IPS-NIHi7 (cell line): ENCODE measurements around the gene DSCAML1.
A peak's percentile ranks its signal among the peaks of the same experiment; 100 is the strongest.

Experiments used
- DNase-seq: peaks from one replicate; pipeline ENCODE4 v3.0.0; 2012; ENCODE audit warnings: mixed read lengths; ENCODE audit errors: extremely low spot score

Gene DSCAML1

DNA sequence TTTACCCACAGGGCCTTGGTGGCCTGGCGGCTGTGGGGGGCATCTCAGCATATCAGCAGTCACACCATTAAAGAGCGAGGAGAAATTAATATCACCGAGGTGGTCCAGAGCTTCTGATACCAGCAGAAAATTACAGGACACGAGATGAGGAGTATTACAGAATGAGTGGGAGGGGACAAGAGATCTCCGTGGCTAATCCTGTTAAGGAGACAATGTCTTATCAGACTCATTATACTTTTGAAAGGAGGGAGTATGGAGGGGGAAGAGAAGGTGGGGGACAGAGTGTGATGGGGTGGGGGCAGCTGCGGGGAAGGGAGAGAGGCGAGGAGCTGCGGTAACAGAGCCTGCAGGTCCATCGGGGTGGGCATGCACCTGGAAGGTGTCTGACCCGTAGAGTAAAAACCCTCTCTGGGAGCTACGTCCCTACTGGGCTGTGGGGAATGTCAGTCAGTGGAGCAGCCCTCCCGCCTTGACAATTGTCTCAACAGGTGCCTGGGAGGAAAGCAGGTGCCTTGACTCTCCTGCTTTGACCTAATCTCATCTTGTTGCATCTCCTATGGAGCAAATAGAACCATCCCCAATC is 245.2 kb downstream of the DSCAML1 start:
- no peak for DNase-seq

DNA sequence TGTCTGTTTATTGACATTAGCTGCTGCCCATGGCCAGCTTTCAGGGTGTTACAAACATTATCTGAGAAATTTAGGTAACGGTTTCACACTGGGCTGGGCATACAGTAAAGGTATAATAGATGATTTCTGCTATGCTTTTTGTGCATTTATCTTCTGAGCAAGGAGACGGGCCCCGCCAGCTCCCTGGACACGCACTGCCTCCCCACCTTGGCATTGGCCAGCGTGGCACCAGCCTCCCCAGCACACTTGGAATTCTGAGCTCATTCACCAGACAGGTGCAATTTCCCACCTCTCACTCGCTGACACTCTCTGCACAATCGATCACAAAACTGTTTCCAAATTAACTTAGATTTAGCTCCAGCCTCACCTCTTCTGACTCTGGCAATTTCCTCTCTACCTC is 246.6 kb downstream of the DSCAML1 start:
- DNase-seq: no peak

DNA sequence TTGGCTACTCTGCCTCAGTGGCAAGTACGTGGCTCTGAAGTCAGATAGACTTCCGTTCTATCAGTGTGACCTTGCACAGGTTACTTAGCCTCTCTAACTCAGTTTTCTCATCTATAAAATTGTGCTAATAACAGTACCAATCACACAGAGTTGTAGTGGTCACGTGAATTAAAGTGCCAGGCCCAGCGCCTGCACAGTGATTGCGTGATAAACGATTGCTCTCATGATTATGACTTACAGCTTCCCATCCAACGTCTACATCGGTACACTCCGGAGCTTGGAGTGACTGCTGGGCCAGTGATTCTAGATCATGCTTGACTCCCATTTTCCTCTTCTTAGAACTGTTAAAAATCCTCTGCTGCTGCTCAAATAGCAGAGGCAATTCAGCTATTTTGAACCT is 247.6 kb downstream of the DSCAML1 start:
- DNase-seq: no peak

DNA sequence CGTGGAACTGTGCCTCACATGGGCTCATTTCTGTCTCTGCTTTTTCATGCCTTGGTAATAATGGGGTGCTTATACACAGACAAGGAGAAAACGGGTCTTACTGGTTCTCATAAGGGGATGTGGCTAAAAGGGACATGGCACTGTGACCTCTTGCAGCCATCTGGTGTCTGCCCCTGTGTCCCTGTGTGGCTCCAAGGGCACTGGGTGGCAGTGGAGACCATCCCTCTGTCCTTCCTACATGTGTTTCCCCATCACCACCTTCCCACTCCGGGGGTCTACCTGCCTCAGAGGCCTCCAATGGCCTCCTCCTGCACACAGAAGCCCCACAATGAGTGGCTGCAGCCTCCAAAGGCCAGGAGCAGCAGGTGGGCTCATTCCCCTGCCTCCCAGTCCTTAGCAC is 248.1 kb downstream of the DSCAML1 start:
- no peak for DNase-seq

DNA sequence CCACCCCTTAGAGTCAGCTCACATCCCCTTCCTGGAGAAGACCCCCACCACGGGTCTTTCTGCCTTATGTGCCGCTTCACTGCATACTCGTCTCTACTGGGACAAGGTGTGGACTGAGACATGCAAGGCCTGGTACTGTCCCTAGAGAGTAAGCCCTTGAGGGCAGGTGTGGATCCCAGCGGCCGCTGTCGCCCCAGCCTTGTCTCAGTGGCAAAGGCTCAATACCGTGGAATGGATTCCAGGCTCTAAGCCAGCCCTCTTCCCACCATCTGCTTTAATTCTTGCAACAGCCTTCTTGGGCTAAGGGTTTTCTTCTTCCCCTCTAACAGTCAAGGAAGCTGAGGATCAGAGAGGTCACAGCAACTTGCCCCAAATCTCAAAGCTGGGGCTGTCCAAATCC is 249.1 kb downstream of the DSCAML1 start:
- no peak for DNase-seq

DNA sequence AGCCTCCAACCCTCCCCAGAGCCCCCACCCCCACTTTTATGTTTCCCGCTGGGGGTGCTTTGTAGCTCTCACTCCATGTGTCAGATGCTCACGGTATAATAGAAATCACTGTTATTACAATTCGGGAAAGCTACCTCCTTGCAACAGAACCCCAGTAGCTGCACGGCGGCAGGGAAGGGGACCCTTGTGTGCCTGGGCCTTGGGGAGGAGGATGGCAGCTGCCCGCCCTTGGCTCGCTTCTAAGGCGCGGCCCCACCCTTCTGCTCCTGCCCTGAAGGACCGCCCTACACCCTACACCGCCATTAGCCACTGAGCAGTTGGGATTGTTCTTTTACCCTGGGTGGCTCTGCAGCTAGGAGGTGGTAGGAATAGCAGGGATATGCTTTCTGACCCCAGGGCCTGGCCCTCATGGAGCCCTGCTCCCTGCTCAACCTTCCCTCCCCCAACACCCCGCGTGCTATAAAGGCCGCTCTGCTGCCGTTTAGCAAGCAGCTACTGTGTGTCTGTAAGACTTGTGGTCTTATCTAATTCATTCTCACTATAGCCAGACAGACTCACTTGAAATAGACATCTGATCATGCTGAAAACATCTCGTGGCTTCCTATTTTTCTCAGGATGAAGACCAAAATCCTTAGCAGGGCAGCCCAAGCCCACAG is 249.7 kb downstream of the DSCAML1 start:
- DNase-seq: peak; percentile 51

DNA sequence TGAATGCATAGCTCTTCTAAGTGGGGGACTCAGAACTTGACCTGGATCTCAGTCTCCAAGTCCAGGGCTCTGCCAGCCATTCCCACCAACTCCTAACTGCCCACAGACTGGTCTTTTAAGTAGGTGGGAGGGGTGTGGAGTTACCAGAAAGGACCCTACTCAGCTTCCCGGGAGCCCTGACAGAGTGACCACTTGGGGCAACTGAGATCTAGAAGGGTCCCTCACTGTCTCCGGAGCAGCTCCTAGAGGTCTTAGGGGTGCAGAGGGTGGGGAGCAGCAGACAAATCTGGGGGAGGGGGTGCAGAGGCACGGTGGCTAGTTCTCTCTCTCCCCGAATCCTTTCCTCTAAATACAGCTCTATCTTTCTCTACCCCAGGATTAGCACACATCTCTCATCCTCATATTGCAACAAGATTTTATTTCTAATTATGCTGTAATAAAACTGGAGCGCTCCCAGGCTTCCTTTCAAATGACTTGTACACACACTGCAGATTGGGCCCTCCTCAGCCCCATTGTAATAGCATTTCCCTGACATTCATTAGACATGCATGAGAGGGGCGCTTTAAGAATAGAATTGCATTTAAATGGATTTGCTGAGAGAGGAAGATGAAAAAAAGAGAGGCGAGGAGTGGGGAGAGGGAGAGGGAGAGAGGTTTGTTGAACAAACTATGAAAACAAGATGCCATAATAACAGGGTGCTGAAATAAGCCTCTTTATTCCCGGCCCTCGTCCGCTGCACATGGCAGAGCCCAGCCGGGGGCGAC is 250.4 kb downstream of the DSCAML1 start:
- no peak for DNase-seq

DNA sequence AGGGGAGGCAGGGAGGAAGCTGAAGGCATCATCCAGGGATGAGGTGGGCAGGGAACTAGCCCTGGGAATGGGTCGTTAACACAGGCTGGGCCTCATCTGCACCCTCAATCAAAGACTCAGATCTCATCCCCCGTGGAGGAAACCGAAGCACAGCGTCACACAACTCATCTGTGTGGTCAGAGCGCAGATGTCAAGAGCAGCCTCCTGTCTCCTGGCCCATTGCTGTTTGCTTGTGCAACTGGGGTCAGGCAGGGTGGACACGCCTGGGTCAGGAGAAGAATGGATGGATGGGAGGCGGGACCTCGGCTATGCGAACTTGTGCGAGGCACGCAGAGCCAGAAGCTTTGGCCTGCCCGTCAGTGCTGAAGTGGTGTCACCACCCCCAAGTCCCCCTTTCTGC is 251.3 kb downstream of the DSCAML1 start:
- DNase-seq: no peak

DNA sequence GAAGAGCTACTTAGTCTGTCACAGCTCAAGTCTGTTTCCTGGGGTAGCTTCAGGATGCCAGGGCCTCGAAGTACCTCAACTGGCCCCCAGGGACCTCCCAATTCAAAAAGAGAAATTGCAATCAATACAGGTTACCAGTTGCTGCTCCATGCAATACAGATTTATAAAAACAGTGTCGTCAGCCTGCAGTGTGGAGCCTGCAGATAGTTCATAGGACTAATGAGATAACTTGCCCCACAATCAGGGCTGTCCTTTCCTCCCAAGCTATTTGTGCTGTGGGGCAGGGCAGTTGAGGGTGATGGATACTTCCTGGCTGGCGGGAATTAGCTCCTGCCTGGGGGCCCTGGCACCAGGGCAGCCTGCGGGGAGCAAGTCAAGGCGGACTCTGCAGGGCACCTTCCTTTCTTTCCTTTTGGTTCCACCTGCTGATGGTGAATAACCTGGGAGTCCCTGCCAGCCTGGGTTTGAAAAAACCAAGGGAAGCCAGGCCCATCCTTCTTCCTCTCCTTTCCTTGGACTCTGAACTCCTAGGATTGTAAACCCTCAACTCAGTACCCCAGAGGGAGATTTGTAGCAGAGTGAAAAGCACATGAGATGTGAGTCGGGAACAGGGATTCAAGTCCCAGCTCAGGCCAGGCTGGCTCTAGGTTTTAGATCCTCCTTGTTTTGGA is 252.8 kb downstream of the DSCAML1 start:
- no peak for DNase-seq

DNA sequence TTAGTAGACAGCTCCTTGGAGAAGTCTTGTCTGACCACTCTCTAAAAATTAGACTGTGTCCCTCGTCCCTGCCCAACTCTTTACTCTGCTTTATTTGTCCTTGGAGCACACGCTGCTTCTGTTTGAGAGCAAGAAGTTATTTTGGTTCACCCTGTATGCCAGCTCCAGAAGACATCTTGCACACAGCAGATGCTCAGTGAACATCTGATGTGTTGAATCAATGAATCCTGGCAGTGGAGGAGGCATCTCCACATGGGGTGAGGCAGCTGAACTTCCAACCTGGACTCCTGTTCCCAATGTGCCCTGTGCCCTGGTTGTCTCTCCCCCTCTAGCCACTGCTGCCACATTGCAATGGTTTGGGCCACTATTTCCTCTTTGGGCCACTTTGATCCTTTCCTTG is 255.8 kb downstream of the DSCAML1 start:
- no peak for DNase-seq

DNA sequence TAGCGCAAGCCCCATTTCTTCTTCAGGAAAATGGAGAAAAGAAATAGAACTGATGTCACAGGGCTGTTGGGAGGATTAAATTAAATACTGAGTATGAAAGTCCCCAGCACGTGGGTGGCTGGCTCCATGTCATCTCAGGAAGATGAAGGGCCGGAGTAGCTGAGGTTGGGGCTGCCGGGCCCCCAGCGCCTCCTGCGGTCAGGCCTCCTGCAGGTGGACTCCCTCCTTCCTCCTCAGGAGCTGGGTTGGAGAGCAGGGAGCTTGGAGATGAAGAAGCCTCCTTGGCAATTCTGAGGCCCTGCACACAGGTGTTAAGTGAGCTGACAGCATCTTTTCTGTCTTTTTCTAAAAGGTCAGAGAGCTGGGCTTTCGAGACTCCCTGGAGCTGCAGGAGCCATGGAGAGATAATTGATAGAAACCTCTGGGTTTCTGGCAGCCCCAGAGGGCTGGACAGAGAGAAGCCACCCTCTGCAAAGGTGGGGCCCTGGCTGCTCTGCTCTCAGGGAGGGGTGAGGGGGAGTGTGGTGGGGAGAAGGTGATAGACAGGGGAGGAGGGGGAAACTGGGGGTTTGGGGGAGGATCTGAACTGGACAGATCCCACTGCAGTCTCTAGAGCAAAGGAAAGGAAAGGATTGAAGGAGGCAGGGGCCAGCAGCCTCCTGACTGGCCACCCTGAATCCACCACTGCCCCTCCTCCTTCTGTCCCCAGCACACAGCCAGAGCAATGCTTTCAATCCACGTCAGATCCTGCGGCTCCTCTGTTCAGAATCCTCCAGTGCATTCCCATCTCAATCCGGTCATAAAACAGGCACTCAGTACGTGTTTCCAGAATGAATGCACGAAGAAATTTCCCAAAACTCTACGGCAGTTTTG is 258.5 kb downstream of the DSCAML1 start:
- peak; percentile 49 for DNase-seq

DNA sequence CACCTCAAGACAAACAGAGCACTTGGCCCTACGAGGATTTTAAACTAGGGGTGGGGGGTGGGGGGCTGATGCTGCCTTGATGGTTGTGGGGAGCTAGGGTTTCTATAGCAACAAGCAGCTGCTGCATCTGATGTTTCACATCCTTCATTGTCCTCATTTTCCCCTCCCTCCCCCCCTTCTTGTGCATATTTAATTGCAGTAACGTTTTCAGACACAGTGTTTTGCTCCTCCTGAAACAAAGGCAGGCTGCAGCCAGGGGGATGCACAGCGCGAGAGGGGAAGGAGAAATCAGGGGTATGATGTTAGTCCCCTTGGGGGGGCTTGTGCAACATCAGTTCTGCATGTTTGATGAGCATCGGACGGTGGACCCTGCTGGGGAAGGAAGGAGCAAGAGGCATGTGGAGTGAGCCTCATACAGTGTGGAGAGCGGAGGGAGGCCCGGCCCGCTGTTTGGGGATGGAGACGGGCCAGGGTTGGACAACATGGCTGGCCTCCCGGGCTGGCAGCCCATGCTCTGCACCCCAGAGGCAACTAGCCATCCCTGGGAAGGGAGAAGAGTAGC is 261.1 kb downstream of the DSCAML1 start:
- no peak for DNase-seq

DNA sequence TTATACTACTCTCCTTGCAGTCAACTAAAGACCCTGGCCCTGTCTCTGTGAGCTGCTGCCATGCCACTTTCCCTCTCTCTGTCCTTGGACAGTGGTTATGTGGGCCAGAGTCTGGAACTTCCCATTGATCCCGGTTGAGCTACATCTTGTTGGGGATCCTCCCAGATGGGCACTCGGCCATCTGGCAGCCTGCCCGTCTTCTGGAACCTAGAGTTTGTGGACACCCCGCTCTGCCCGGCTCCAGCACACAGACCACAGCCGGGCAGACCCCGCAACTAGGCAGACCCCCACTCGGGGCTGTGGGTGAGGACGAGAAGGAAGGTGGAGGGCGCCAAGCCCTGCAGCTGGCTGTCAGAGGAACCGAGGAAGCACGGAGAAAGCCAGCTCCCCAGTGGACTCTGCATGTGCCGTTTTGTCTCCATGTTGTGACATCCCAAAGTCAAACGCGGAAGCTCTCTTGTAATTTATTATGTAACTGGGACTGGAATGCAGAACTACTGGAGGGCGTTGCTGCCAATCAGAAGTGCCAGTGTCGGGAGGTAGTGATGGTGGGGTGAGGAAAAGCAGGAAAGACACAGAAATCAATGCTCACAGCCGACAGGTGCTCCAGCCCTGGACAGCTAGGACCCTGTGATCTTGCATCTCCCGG is 261.7 kb downstream of the DSCAML1 start:
- no peak for DNase-seq

DNA sequence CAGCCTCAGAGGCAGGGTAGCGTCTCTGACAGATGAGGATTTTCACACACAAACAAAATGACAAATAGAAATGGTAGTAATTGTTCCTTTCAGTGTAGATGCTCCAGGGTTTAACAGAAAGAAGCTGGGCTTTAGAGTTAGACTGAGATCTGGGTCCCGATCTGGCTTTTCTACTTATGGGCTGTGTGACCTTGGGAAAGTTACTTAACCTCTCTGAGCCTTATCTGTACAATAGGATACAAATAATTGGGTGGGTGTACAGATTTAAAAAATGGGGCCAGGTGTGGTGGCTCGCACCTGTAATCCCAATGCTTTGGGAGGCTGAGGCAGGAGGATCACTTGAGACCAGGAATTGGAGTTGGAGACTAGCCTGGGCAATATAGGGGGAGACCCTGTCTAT is 264.4 kb downstream of the DSCAML1 start:
- DNase-seq: no peak

DNA sequence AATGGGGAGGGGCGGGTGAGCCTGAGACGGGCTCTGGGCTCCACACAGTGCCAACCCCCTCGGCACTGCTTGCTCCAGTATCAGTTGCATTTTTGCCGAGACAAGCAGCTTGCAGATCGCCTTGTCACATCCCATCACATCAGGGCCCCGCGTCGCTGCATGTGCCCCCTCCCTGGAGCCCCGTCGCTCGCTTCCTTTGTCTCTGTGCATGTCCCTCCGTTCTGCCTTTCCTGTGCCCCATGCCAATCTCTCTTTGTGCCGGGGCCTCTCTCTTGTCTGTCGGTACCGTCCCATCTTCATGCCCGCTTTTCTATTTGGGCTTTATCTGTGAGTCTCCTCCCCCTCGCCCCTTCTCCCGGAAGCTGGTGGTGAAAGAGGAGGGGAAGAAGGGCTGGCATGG is 267.2 kb downstream of the DSCAML1 start:
- DNase-seq: no peak

DNA sequence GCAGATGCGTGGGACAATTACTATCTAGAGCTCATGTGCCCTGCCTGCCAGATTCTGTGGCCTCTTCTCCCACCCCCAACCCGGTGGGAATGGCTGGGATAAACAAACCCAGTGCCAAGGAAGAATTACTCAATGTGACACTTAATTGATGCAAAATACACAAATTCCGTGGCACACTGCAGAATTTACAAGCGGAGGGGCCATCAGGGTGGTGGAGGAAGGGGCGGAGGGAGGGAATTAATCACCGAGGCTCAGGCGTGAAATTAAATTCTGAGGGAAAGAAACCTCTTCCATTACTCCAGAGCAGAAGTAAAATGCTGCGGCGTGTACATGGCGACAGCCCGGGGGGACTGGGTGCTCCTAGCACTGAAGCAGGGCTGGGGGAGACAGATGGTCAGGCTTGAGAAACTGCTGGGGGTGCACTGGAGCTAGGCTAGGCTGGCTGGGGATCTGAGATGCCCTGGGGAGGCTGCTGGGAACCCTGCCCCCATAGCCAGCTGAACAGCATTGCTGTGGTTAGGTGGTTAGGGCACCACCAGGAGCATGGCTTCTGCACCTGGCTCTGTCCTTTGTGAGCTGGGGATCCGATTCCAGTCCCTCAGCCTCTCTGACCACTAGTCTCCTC is 268.8 kb downstream of the DSCAML1 start:
- no peak for DNase-seq

DNA sequence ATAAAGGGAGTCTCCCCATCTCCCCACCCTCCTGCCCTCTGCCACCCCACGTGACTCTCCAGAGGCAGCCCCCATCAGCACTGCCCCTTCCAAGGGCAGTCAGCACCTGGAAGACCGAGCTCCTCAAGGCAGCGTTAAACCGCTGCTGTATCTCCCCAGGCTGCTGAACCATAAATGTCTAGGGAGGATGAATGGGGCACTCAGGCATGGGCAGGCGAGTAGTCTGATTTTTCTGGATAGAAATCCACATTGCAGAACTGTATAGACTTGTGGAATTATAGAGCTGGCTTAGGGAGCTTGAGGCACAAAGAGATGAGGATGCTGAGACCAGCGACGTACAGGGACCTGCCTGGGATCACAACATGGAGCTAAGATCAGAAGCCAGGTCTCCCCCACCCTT is 269.7 kb downstream of the DSCAML1 start:
- DNase-seq: no peak

DNA sequence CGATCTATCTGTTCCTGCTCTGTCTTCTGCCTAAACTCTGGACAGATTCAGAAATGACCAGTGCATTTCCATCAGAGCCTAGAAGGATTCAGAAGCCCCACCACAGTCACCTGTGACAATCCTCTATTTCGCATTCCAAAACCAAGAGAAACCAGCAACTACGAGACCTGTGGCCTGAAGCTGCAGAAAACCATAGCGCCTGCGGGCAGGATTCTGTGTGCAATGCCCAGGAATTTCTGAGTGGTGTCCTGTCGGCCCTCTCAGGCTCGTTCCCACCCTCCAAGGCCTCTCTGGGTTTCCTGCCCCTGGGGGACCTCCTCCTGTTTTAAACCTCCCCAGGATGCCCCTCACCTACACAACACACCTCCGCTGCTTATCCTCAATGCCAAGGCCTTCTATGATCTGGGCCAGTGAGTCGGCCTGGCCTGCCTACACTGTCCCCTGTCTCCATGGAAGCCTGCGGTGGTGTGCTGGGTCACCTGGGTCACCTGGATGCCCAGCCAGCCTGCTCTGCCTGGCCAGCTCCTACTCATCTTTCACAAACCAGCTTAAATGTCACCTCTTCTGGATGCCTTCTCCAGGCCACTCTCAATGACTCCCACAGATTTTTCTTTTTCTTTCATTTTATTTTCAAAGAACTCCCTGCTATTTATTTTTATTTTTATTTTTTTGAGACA is 271.0 kb downstream of the DSCAML1 start:
- no peak for DNase-seq

DNA sequence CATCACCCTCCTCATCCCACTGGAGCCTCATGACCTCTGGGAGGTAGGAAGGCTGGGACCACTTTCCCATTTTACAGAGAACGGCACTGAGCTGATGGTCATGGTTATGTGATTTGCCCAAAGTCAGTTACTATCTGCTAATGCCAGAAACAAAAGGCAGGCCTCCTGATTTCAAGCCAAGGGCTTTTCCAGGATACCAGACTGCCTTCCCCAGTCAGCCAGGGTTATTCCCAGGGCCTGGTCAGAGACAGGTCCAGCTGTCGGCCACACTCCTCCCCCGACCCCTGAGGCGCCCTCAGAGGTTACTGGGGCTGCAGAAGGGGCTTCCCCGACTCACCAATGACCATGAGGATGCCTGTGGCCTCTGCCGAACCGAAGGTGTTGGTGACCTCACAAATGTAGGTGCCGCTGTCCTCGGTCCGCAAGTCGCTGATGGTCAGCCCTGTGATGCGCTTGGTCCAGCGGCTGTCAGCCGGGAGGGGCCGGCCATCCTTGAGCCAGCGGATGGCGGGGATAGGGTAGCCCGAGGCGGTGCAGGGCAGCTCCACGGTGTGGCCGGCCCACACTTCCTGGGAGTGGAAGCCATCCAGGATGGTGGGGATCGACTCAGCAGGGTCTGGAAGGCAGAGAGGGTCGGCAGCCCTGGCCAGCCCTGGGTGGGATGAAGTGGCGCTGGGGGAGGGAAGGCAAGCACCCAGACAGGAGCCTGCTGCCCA is 272.4 kb downstream of the DSCAML1 start:
- DNase-seq: no peak
